Measurements from ENCODE around the gene KIFC3. TPM values are rescaled to one million over a fixed set of nuclear protein-coding genes. Genes with fewer than 3 reads are reported as not detected.

Gene KIFC3
- total RNA-seq, 2 experiments from 2014 or later: 0.54 to 0.89 TPM

DNA sequence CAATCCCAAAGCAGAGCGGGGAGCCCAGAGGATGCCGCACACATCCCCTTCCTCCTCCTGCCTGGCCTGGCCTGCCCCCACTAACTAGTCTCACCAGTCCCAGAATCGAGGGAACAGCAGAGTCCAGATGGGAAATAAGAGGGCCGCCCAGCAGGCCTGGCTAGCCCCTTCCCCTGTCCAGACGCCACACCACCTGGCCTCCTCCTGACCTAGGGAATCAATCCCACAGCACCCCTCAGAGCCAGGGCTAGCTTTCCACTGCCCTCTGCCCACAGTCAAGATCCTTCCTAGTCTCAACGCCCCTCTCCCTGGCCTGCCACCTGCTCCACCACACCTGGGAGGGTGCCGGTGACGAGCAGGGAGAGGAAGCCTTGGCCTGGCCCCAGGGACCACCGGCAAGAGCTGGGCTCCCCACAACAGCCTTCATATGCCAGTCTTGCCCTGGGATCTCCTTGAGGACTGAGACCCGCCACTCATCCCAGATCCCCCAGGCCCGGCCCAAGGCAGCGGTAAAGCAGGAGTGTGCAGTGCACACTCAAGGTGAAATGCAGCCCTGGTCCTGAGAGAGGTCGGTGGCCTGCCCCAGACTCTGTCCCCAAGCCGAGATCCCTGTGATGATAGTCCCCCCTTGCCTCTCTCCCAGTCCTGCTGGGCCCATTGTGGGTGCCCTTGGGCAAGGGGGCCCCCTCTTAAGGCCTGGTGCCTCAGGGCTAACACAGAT is 38.8 kb downstream of the KIFC3 start:
- POLR2A ChIA-PET: no interaction called here
- Mint-ChIP-seq H3K27me3 (no peaks in the 10 kb centered on the region), H3K4me1 (ENCODE audit: low read depth) (peaks cover 3% of the 10 kb centered on the region), H3K4me3 (no peak overlapping the region), H3K36me3 (ENCODE audit: low read depth) (no peaks in the 10 kb centered on the region), H3K27ac (no peak overlapping the region), H3K9me3 (no peaks in the 10 kb centered on the region)
- TF ChIP-seq, protein P1, sequence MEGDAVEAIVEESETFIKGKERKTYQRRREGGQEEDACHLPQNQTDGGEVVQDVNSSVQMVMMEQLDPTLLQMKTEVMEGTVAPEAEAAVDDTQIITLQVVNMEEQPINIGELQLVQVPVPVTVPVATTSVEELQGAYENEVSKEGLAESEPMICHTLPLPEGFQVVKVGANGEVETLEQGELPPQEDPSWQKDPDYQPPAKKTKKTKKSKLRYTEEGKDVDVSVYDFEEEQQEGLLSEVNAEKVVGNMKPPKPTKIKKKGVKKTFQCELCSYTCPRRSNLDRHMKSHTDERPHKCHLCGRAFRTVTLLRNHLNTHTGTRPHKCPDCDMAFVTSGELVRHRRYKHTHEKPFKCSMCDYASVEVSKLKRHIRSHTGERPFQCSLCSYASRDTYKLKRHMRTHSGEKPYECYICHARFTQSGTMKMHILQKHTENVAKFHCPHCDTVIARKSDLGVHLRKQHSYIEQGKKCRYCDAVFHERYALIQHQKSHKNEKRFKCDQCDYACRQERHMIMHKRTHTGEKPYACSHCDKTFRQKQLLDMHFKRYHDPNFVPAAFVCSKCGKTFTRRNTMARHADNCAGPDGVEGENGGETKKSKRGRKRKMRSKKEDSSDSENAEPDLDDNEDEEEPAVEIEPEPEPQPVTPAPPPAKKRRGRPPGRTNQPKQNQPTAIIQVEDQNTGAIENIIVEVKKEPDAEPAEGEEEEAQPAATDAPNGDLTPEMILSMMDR (IDR thresholded peaks at IDR 0.05): no peak
- CTCF ChIA-PET: no interaction called here
- ATAC-seq: no peak
- DNase-seq: no peak
- intact Hi-C loops (cut with micrococcal nuclease): no loop called here

DNA sequence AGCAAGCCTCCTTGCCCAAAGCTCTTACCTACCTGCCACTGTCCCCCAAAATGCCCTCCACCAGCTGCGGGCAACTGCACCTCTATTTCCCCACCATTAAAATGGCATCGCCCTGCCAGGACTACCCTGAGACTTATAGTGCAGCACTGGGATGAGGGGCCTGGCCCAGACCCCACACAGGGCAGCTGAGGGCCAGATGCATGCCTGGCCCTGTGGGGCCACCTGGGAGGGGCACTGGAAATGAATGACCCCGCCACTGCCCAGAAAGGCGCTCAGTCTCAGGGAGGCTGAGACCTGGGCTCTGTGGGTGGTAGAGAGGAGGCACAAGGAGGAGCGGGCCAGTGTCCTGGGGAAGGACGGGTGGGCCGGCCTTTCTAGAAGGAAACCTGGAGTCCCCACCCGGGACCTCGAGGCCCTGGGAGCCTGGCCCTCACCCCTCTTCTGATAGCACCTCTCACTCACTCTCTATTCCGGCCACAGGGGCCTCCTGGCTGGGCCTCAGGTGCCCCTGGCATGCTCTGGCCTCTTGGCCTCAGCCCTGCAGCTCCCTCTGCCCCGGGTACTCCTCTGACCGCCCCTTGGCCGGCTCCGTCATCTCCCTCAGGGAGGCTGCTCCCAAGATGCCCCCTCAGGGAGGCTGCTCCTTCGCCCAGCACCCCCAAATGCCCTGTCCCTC is 39.8 kb downstream of the KIFC3 start:
- TF ChIP-seq, protein P1 (IDR thresholded peaks at IDR 0.05): no peak
- no peak for ATAC-seq
- ChIA-PET CTCF (no interaction called here), POLR2A (no interaction called here)
- Mint-ChIP-seq H3K9me3 (no peaks in the 10 kb centered on the region), H3K27me3 (no peaks in the 10 kb centered on the region), H3K4me1 (ENCODE audit: low read depth) (peaks cover 4% of the 10 kb centered on the region), H3K27ac (no peak overlapping the region), H3K36me3 (ENCODE audit: low read depth) (no peaks in the 10 kb centered on the region), H3K4me3 (no peak overlapping the region)
- no peak for DNase-seq
- intact Hi-C loops (cut with micrococcal nuclease): no loop called here

DNA sequence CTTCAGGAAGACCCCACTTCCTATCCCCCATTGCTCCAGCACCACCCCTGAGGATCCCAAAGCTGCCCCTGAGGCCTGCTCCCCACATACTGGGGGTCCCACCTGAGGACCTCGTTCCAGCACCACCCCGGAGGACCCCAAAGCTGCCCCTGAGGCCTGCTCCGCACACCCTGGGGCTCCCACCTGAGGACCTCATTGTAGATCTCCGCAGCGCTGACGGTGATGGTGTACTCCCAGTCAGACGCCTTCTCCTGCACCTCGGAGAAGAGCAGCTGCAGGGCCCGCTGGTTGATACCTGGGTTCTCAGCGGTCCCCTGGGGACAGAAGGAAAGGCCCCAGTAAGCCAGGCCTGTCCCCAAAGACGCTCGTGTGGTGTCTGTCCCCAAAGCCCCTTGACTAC is 40.3 kb downstream of the KIFC3 start:
- DNase-seq (no peak), ATAC-seq (no peak)
- Mint-ChIP-seq H3K27ac (no peak overlapping the region), H3K4me1 (ENCODE audit: low read depth) (peaks cover 4% of the 10 kb centered on the region), H3K4me3 (no peak overlapping the region), H3K36me3 (ENCODE audit: low read depth) (no peaks in the 10 kb centered on the region), H3K27me3 (no peaks in the 10 kb centered on the region), H3K9me3 (no peaks in the 10 kb centered on the region)
- POLR2A ChIA-PET: no interaction called here
- CTCF ChIA-PET: no interaction called here
- intact Hi-C loops (cut with micrococcal nuclease): no loop called here
- TF ChIP-seq, protein P1 (IDR thresholded peaks at IDR 0.05): no peak

DNA sequence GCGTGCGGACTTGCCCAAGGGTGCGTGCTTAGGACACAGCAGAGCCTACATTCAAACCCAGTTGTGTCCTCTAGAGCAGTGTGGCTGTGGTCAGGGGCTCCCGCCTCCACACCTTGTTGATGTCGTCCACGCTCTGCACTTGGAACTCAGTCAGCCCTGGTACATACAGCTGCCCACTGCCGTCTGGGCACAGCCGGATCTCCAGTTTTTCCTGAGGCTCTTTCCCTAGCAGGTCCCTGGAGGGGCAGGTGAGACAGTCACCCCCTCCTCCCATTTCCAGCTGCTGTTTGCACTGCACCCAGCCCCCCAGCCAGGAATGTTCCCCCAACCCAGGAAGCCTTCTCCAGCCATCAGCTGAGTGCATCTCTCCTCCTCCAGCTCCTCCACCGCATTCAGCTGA is 41.0 kb downstream of the KIFC3 start:
- Mint-ChIP-seq H3K27me3 (no peaks in the 10 kb centered on the region), H3K9me3 (no peaks in the 10 kb centered on the region), H3K4me1 (ENCODE audit: low read depth) (peaks cover 4% of the 10 kb centered on the region), H3K27ac (no peak overlapping the region), H3K36me3 (ENCODE audit: low read depth) (no peaks in the 10 kb centered on the region), H3K4me3 (no peak overlapping the region)
- CTCF ChIA-PET: no interaction called here
- TF ChIP-seq, protein P1 (IDR thresholded peaks at IDR 0.05): no peak
- DNase-seq (no peak), ATAC-seq (no peak)
- POLR2A ChIA-PET: no interaction called here
- intact Hi-C loops (cut with micrococcal nuclease): no loop called here

DNA sequence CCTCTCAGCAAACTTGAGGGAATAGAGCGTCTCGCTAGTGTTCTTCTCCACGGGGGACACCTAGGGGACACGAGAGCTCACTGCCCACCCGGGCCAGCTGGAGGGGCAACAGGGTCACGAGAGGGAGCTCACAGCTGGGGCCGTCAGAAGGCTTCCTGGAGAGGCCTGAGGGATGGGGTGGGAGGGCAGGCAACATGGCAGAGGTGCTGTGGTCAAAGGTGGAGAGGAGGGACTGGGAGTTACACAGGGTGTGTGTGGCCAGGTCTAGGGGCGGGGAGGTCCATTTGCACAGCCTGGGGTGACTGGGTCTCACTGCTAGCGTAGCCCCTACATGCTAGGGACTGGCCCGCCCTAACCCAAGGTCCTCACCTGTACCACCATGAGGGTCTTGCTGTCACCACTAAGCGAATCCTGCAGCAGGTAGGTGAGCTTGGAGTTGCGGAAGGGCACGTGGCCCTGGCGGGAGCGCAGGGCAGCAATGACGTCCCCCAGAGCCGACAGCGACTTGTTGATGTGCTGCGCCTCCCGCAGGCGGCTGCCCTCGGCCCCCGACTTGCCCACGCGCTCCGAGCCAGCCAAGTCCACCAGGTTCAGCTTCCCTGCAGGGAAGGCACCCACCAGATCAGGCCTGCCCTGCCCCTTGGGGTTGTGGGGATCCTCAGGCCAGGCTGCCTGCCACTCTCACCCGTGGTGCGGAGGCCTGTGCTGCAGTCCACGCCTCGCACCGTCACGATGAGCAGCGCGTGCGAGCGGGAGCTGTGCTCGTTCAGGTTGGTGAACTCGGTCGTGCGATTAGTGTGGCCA is 41.7 kb downstream of the KIFC3 start:
- Mint-ChIP-seq H3K36me3 (ENCODE audit: low read depth) (no peaks in the 10 kb centered on the region), H3K4me1 (ENCODE audit: low read depth) (peaks cover 4% of the 10 kb centered on the region), H3K27me3 (no peaks in the 10 kb centered on the region), H3K9me3 (no peaks in the 10 kb centered on the region), H3K27ac (no peak overlapping the region), H3K4me3 (no peak overlapping the region)
- POLR2A ChIA-PET: interaction anchor here (1.3 kb wide), 1 partner anchor 58 kb away, joined by 3 read pairs; no protein-coding TSS in a partner anchor
- DNase-seq (no peak), ATAC-seq (no peak)
- intact Hi-C loops (cut with micrococcal nuclease): no loop called here
- CTCF ChIA-PET: no interaction called here
- TF ChIP-seq, protein P1 (IDR thresholded peaks at IDR 0.05): no peak

All from activated CD8-positive, alpha-beta T cell treated with anti-CD3 and anti-CD28 coated beads for 36 hours (primary cell).